H1 (cell line): ENCODE data around the gene LCAT.

Experiments used
- CBX5 ChIP-seq: fragments of 300-800, 300-1000 bp; sonication (generic); IDR thresholded peaks from 2 replicates; pipeline ENCODE4 v1.7.1; 2016; ENCODE audit warnings: antibody characterized with exemption, low read length, low read depth
- CEBPB ChIP-seq: IDR thresholded peaks from 2 replicates; pipeline ENCODE4 v1.6.1; 2012; ENCODE audit warnings: low read depth, low read length
- CTCF ChIP-seq, 3 experiments: IDR thresholded peaks; 1 replicate in 2 of 3; 2 replicates in 1 of 3; pipeline versions ENCODE4 v1.5.1 to v1.6.1; 2011; ENCODE audit warnings: low read length in 3 of 3, mild to moderate bottlenecking in 3 of 3, inconsistent platforms in 2 of 3, low read depth in 1 of 3, moderate library complexity in 1 of 3; ENCODE audit not compliant: insufficient read depth in 1 of 3; ENCODE audit errors: control extremely low read depth in 1 of 3
- EP300 ChIP-seq, 2 experiments: IDR thresholded peaks; 1 replicate in 1 of 2; 2 replicates in 1 of 2; pipeline ENCODE4 v1.6.1; 2011 to 2012; ENCODE audit warnings: low read depth in 2 of 2, low read length in 2 of 2, mild to moderate bottlenecking in 2 of 2, borderline replicate concordance in 1 of 2, inconsistent platforms in 1 of 2, moderate library complexity in 1 of 2
- EZH2 ChIP-seq: fragments of 200-600 bp; sonication (generic); IDR thresholded peaks from 2 replicates; pipeline ENCODE4 v1.7.1; 2012; ENCODE audit warnings: low read depth, mild to moderate bottlenecking, moderate library complexity, low read length, inconsistent platforms; ENCODE audit not compliant: severe bottlenecking
- GABPA ChIP-seq: IDR thresholded peaks from 2 replicates; pipeline ENCODE4 v1.6.1; 2011; ENCODE audit warnings: mild to moderate bottlenecking, low read length, moderate library complexity, borderline replicate concordance; ENCODE audit not compliant: insufficient read depth
- PHF8 ChIP-seq: fragments of 200-600 bp; sonication (generic); conservative IDR thresholded peaks from 2 replicates; pipeline ENCODE4 v1.7.1; 2012; ENCODE audit warnings: low read depth, mild to moderate bottlenecking, inconsistent platforms, low read length, moderate library complexity
- POLR2A ChIP-seq, 2 experiments: IDR thresholded peaks; 1 replicate in 1 of 2; 2 replicates in 1 of 2; pipeline ENCODE4 v1.6.1; 2011; ENCODE audit warnings: low read depth in 2 of 2, low read length in 2 of 2, mild to moderate bottlenecking in 2 of 2; ENCODE audit errors: control extremely low read depth in 1 of 2
- POLR2AphosphoS5 ChIP-seq: IDR thresholded peaks from 2 replicates; pipeline ENCODE4 v1.6.1; 2011; ENCODE audit warnings: low read depth, low read length
- RBBP5 ChIP-seq: IDR thresholded peaks from 2 replicates; pipeline ENCODE4 v1.7.1; 2012; ENCODE audit warnings: low read depth, mild to moderate bottlenecking, inconsistent platforms, low read length, moderate library complexity, borderline replicate concordance
- SUZ12 ChIP-seq: fragments of 200-600 bp; sonication (generic); IDR thresholded peaks from 2 replicates; pipeline ENCODE4 v1.6.1; 2012; ENCODE audit warnings: mild to moderate bottlenecking, inconsistent platforms, low read length, moderate library complexity, mixed read lengths
- TAF7 ChIP-seq: optimal IDR thresholded peaks from 2 replicates; pipeline ENCODE3; 2011; ENCODE audit warnings: low read depth, mild to moderate bottlenecking, inconsistent platforms, low read length, moderate library complexity, borderline replicate concordance

- TF ChIP-seq CBX5 (no peak), CTCF (IDR thresholded peaks at IDR 0.05; ENCODE audit: control extremely low read depth in 1 of 3, insufficient read depth in 1 of 3, low read depth in 1 of 3, low read length in 3 of 3) (no peak), RBBP5 (no peak), CEBPB (no peak), GABPA (no peak), POLR2AphosphoS5 (peak; percentile 65), PHF8 (no peak), POLR2A (IDR thresholded peaks at IDR 0.05; ENCODE audit: control extremely low read depth in 1 of 2, low read depth in 2 of 2, low read length in 2 of 2) (peak in 1 of 2 experiments; percentile 4; a peak in 2 of 3 replicates), EP300 (IDR thresholded peaks at IDR 0.05; ENCODE audit: borderline replicate concordance in 1 of 2, low read depth in 2 of 2, low read length in 2 of 2) (no peak), SUZ12 (no peak), EZH2 (no peak), TAF7 (peak; percentile 52)
These were observed 7.6 kb downstream of the LCAT start, which contains the start of gene PSMB10 for GRCh38 chr16:67936124-67936879.
